HepG2 (cell line): ENCODE data around the gene UTP11. TPM values are rescaled to one million over a fixed set of nuclear protein-coding genes. Genes with fewer than 3 reads are reported as not detected.

Experiments used
- FIP1L1 ChIP-seq: fragments of 200-400 bp; formaldehyde crosslinking; IDR thresholded peaks from 2 replicates; pipeline ENCODE4 v1.6.1; 2018; ENCODE audit warnings: low read depth, mild to moderate bottlenecking, low read length, moderate library complexity, borderline replicate concordance; ENCODE audit not compliant: insufficient read depth
- FOXO4 ChIP-seq: sonication (generic); formaldehyde crosslinking; conservative IDR thresholded peaks from 2 replicates; pipeline ENCODE4 v1.8.1; 2023; ENCODE audit warnings: missing genetic modification reagents
- KDM6A ChIP-seq: IDR thresholded peaks from 2 replicates; pipeline ENCODE4 v1.6.1; 2016; ENCODE audit warnings: low read depth
- MEF2D ChIP-seq: sonication (generic); formaldehyde crosslinking; IDR thresholded peaks from 2 replicates; pipeline ENCODE4 v1.5.1; 2020; ENCODE audit warnings: mild to moderate bottlenecking, missing genetic modification reagents
- NR3C1 ChIP-seq: sonication (generic); formaldehyde crosslinking; IDR thresholded peaks from 2 replicates; pipeline ENCODE4 v1.4.0; 2020; ENCODE audit warnings: missing genetic modification reagents
- SAP130 ChIP-seq: IDR thresholded peaks from 2 replicates; pipeline ENCODE4 v1.6.1; 2016; ENCODE audit warnings: low read depth
- SRY ChIP-seq: sonication (generic); formaldehyde crosslinking; IDR thresholded peaks from 2 replicates; pipeline ENCODE4 v1.8.0; 2022; ENCODE audit warnings: mild to moderate bottlenecking, missing genetic modification reagents
- TEAD3 ChIP-seq: optimal IDR thresholded peaks from 2 replicates; pipeline ENCODE3; 2016; ENCODE audit warnings: borderline replicate concordance
- TERF1 ChIP-seq: sonication (generic); formaldehyde crosslinking; IDR thresholded peaks from 2 replicates; pipeline ENCODE4 v1.8.0; 2022; ENCODE audit warnings: mild to moderate bottlenecking, missing genetic modification reagents, moderate library complexity
- ZBTB25 ChIP-seq: IDR thresholded peaks from 2 replicates; pipeline ENCODE4 v1.6.1; 2018; ENCODE audit warnings: missing genetic modification reagents
- ZKSCAN8 ChIP-seq: IDR thresholded peaks from 2 replicates; pipeline ENCODE4 v1.6.1; 2016; ENCODE audit warnings: borderline replicate concordance, missing genetic modification reagents, missing compliant biosample characterization
- ZNF256 ChIP-seq: sonication (generic); formaldehyde crosslinking; conservative IDR thresholded peaks from 2 replicates; pipeline ENCODE4 v1.4.0; 2020; ENCODE audit warnings: missing genetic modification reagents
- ZNF275 ChIP-seq: sonication (generic); formaldehyde crosslinking; IDR thresholded peaks from 2 replicates; pipeline ENCODE4 v1.8.0; 2022; ENCODE audit warnings: missing genetic modification reagents, mild to moderate bottlenecking, inconsistent platforms, borderline replicate concordance
- ZNF333 ChIP-seq: sonication (generic); formaldehyde crosslinking; IDR thresholded peaks from 2 replicates; pipeline ENCODE4 v1.4.0; 2020; ENCODE audit warnings: mild to moderate bottlenecking, missing genetic modification reagents, borderline replicate concordance
- ZNF570 ChIP-seq: sonication (generic); formaldehyde crosslinking; IDR thresholded peaks from 2 replicates; pipeline ENCODE4 v1.4.0; 2020; ENCODE audit warnings: mild to moderate bottlenecking, missing genetic modification reagents, borderline replicate concordance
- polyA plus RNA-seq, 8 experiments: library from polyadenylated mRNA; depleted of rRNA in 3 of 8; stranded (reverse) in 7 of 8; unstranded in 1 of 8; fragments of >200 nt; fragmentation: Illumina TruSeq in 4 of 8; extraction: Trizol in 4 of 8; gene quantifications; 2 replicates each; pipeline versions ENCODE4 v1.2.1 to v1.2.3, GENCODE V29; 2011 to 2016; ENCODE audit warnings: low read depth in 4 of 8, missing spikeins in 1 of 8, mixed read lengths in 1 of 8; ENCODE audit not compliant: insufficient read depth in 1 of 8
- total RNA-seq, 5 experiments: library from RNA; depleted of rRNA; stranded (reverse); fragments of >200 nt; fragmentation: Illumina TruSeq; extraction: Trizol; gene quantifications; 2 replicates each; pipeline ENCODE4 v1.2.3, GENCODE V29; 2016; ENCODE audit warnings: low read depth in 1 of 5

The UTP11 gene
- total and polyA plus RNA-seq, 2 of the 13 experiments (the other 11 are each of a cell fraction or from before 2014, with no cell fraction given) = 13.5 to 44.8 TPM

DNA sequence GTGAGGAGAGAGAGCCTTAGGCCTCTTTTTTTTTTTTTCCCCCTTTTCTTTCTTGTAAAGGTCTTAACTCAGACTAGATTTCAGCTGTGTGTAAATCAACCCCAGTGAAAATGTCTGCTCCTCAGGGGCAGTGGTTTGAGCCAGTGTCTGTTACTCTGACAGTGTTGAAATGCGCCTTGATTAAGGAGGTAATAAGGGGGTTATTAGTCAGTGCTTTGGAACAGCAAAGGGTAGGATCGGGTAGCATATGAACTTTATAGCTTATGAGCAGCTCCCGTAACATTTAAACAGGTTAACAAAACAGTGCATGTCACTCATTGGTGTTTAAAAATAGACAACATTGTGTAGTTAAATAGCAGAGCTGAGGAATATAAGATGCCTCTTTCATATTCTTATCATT, 10.3 kb downstream of the UTP11 start (continued):
- TF ChIP-seq TERF1 (CRISPR knock-in tag) = no peak
- TF ChIP-seq ZBTB25 (CRISPR knock-in tag) = no peak
- TF ChIP-seq FOXO4 = no peak
- no peak for TF ChIP-seq SRY (CRISPR knock-in tag)
- TF ChIP-seq KDM6A = no peak
- no peak for TF ChIP-seq ZNF570 (CRISPR knock-in tag)
- no peak for TF ChIP-seq ZNF256 (CRISPR knock-in tag)
- TF ChIP-seq NR3C1 (CRISPR knock-in tag) = no peak
- TF ChIP-seq ZNF275 (CRISPR knock-in tag) = no peak
- TF ChIP-seq FIP1L1 = no peak
- TF ChIP-seq MEF2D = no peak
- TF ChIP-seq ZKSCAN8 (CRISPR knock-in tag) = no peak
- no peak for TF ChIP-seq ZNF333 (CRISPR knock-in tag)
- TF ChIP-seq TEAD3 (CRISPR knock-in tag) = no peak
- no peak for TF ChIP-seq SAP130 (CRISPR knock-in tag)
